ENCODE measurements around the gene HSD17B4.
"Not testable (repeated sequence)": the region's sequence is repeated elsewhere in the genome, so short reads cannot be mapped to it uniquely, and the experiment has no call there.

The HSD17B4 gene

GRCh38 chr5:119483155-119483554 is 30.9 kb downstream of the HSD17B4 start:
- Mint-ChIP-seq H3K4me3 (no peak overlapping the region), H3K27ac (no peak overlapping the region), H3K9me3 (no peaks in the 10 kb centered on the region), H3K27me3 (ENCODE audit: low read depth, poor library complexity) (no peaks in the 10 kb centered on the region), H3K36me3 (ENCODE audit: low read depth) (peaks cover 80% of the 10 kb centered on the region), H3K4me1 (no peaks in the 10 kb centered on the region)
- DNase-seq: no peak
- TF ChIP-seq, protein P1, sequence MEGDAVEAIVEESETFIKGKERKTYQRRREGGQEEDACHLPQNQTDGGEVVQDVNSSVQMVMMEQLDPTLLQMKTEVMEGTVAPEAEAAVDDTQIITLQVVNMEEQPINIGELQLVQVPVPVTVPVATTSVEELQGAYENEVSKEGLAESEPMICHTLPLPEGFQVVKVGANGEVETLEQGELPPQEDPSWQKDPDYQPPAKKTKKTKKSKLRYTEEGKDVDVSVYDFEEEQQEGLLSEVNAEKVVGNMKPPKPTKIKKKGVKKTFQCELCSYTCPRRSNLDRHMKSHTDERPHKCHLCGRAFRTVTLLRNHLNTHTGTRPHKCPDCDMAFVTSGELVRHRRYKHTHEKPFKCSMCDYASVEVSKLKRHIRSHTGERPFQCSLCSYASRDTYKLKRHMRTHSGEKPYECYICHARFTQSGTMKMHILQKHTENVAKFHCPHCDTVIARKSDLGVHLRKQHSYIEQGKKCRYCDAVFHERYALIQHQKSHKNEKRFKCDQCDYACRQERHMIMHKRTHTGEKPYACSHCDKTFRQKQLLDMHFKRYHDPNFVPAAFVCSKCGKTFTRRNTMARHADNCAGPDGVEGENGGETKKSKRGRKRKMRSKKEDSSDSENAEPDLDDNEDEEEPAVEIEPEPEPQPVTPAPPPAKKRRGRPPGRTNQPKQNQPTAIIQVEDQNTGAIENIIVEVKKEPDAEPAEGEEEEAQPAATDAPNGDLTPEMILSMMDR (IDR thresholded peaks at IDR 0.05): no peak

DNA sequence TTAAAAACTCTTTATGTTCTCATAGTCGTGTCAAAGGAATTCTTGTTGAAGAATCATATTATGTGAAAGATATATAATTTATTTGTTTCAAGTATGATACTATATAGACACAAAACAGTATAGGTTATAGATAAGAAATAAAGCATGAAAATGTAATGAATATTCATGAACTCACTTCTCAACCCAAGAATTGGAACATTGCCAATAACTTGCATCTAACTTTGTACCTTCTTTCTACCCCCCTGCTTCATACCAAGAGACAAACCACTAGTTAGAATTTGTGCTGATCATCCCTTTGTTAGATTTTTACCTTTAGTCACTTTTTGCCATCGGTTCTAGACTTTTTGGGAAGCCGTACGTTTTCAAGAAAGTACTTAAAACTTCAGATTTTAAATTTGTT is 32.6 kb downstream of the HSD17B4 start:
- Mint-ChIP-seq H3K27ac (no peak overlapping the region), H3K4me3 (no peak overlapping the region), H3K27me3 (ENCODE audit: low read depth, poor library complexity) (no peaks in the 10 kb centered on the region), H3K9me3 (no peaks in the 10 kb centered on the region), H3K4me1 (no peaks in the 10 kb centered on the region), H3K36me3 (ENCODE audit: low read depth) (peaks cover 65% of the 10 kb centered on the region)
- DNase-seq: no peak
- TF ChIP-seq, protein P1 (IDR thresholded peaks at IDR 0.05): no peak

DNA sequence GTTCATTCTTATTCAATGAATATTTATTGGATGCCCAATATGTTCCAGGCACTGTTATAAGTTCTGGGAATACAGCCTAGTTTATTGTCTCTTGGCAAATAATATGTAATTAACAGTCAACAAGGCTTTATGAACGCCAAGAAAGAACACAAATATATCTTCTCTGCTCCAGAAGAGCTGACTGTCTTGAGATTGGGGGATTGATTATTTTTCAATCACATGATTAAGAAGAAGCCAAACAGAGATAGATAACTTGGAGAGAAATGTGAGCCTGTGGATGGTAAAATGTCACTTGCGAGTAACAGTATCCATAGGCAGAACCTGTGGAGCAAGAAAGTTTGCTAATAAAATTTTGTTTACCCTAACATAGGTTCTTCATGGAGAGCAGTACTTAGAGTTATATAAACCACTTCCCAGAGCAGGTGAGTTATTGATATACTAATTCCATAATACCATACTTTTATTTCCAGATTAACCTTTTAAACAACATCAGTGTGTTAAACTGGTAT is 49.4 kb downstream of the HSD17B4 start:
- Mint-ChIP-seq H3K27ac (no peak overlapping the region), H3K27me3 (ENCODE audit: low read depth, poor library complexity) (no peaks in the 10 kb centered on the region), H3K36me3 (ENCODE audit: low read depth) (peaks cover 74% of the 10 kb centered on the region), H3K4me3 (no peak overlapping the region), H3K4me1 (no peaks in the 10 kb centered on the region), H3K9me3 (peaks cover 37% of the 10 kb centered on the region)
- TF ChIP-seq, protein P1 (IDR thresholded peaks at IDR 0.05): no peak
- DNase-seq: no peak

GRCh38 chr5:119503939-119504338 is 51.6 kb downstream of the HSD17B4 start:
- not testable (repeated sequence) for H3K27me3 Mint-ChIP-seq (ENCODE audit: low read depth, poor library complexity); H3K27ac Mint-ChIP-seq; DNase-seq; H3K4me1 Mint-ChIP-seq; H3K4me3 Mint-ChIP-seq
- peaks cover 45% of the 10 kb centered on the region for H3K9me3 Mint-ChIP-seq
- peaks cover 88% of the 10 kb centered on the region for H3K36me3 Mint-ChIP-seq (ENCODE audit: low read depth)

GRCh38 chr5:119512277-119512676 is 60.0 kb downstream of the HSD17B4 start:
- Mint-ChIP-seq H3K27ac (no peak overlapping the region), H3K4me3 (no peak overlapping the region), H3K4me1 (no peaks in the 10 kb centered on the region), H3K9me3 (peaks cover 25% of the 10 kb centered on the region), H3K36me3 (ENCODE audit: low read depth) (peaks cover 90% of the 10 kb centered on the region), H3K27me3 (ENCODE audit: low read depth, poor library complexity) (no peaks in the 10 kb centered on the region)
- TF ChIP-seq, protein P1 (IDR thresholded peaks at IDR 0.05): no peak
- no peak for DNase-seq

DNA sequence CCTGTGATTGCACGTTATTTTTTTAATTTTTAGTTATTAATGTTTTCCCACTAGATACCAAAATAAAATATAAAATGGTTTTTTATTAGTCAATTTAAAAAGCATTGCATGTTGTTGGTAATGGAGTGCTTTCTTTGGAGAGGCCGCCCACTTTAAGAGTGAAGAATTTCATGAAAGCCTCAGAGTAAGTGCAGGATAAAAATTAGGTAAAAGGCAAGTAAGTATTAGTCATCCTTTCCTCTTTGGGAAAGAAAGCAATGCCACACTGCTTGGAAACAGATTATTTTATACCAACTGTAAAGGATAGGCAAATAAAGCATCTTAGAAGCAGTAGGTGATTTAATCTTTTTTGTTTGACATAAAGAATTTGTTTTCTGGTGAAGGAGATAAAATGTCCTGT is 62.9 kb downstream of the HSD17B4 start:
- peaks cover 88% of the 10 kb centered on the region for H3K36me3 Mint-ChIP-seq (ENCODE audit: low read depth)
- H3K27ac Mint-ChIP-seq: no peak overlapping the region
- TF ChIP-seq, protein P1 (IDR thresholded peaks at IDR 0.05): no peak
- H3K4me1 Mint-ChIP-seq: no peaks in the 10 kb centered on the region
- peaks cover 21% of the 10 kb centered on the region for H3K9me3 Mint-ChIP-seq
- H3K4me3 Mint-ChIP-seq: no peak overlapping the region
- no peaks in the 10 kb centered on the region for H3K27me3 Mint-ChIP-seq (ENCODE audit: low read depth, poor library complexity)
- no peak for DNase-seq

DNA sequence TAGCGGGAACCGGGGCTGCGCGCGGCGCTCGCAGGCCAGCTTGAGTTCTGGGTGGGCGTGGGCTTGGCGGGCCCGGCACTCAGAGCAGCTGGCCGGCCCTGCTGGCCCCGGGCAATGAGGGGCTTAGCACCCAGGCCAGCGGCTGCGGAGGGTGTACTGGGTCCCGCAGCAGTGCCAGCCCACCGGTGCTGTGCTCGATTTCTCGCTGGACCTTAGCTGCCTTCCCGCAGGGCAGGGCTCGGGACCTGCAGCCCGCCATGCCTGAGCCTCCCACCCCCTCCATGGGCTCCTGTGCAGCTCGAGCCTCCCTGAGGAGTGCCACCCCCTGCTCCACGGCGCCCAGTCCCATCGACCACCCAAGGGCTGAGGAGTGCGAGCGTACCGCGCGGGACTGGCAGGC is 64.8 kb downstream of the HSD17B4 start:
- H3K4me1 Mint-ChIP-seq; DNase-seq; H3K9me3 Mint-ChIP-seq; H3K27ac Mint-ChIP-seq; H3K27me3 Mint-ChIP-seq (ENCODE audit: low read depth, poor library complexity); H3K4me3 Mint-ChIP-seq: not testable (repeated sequence)
- H3K36me3 Mint-ChIP-seq (ENCODE audit: low read depth): peaks cover 89% of the 10 kb centered on the region

All from nephron progenitor cell (in vitro differentiated cells).